HG03025 (cell line): ENCODE measurements around the gene GPR146.

Experiments used
- ATAC-seq: cut with Tn5 transposase; IDR thresholded peaks from one replicate; pipeline ENCODE4 v1.9.1; 2021; ENCODE audit warnings: mild to moderate bottlenecking, moderate library complexity; ENCODE audit not compliant: unreplicated experiment, low FRiP score

GPR146 gene

DNA sequence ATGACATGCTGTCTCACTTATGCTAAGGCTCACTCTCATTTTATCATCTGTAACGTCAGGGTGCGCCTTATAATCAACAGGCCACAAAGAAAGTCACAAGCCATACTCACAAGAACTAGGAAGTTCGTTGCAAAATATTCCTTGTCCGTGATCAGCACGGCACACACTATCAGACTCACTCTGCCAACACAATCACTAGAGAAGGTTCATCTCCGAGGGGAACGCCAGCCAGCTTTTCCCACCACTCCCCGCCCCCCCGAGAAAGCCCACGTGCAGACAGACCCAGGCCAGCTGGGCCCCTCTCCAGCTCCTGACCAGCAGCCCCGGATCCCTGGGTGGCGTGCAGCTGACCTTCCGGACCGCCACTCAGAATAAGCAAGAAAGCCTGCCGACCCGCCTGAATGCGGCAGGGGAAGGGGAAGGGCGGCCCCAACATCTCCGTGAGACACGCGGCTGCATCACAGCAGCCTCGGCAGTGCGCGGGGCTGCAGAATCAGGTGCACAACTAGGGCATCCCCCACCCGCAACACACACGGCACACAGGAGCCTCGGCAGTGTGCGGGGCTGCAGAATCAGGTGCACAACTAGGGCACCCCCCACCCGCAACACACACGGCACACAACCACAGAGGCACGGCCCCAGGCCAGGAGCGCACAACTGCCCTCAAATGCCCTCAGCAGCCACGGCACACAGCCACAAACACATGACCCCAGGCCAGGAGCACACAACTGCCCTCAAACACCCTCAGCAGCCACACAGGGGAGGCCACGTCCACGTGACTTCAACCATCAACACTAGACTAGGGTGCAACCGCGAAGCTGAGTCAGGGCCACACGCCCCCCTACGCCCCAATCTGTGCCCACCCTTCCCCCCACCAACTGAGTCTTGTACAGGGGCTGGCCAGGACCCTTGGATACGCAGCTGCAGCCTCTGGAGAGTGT is 2.5 kb upstream of the GPR146 start:
- ATAC-seq = no peak

- no peak for ATAC-seq
Measured at GRCh38 chr7:1042492-1042833, 1.9 kb upstream of the GPR146 start.

GRCh38 chr7:1043552-1044188 is 676 bp upstream of the GPR146 start:
- ATAC-seq = no peak

- no peak for ATAC-seq
Measured at GRCh38 chr7:1045069-1046063, 1.0 kb downstream of the GPR146 start.

DNA sequence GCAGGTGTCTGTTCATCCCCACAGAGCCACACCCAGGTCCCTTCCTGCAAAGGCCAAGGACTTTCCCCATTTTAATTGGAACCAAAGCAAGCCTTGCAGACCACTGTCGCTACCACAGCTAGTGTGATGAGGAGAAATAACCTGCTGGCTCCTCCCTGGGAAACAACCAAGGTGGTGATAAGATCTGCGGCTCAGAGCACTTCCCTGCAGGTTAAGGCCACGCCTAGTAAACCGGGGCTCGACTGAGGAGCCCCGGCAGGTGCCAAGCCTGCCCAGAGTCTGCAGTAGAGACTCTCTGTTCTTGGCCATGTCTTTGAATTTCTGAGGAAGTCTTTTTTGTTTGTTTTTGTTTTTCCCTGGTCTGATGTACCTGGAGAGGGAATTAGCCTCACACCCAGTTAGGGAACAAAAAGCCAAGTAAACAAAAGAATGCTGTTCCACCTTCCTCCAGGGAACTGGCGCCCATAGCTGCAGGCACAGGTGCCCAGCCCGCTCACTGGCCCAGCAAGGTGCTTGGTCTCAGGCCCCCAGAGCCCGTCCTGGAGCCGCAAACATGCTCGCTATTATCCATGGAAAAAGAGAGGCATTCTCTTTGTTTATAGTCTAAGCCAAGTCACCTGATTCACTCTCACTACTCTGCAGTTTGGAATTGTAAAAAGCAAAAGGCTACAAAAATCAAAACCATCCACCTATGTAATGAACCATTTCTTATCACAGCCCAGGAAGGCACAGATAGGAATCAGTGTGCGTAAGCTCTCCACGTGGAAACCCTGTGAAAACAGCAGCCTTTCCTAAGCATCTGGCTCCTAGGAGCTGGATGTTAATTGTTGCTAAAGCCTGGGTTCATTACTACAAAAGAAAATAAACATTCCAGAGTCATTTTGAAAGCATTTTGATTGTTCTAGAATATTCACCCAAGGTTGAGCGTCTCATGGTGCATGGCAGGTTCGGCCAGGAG is 2.7 kb downstream of the GPR146 start:
- no peak for ATAC-seq

DNA sequence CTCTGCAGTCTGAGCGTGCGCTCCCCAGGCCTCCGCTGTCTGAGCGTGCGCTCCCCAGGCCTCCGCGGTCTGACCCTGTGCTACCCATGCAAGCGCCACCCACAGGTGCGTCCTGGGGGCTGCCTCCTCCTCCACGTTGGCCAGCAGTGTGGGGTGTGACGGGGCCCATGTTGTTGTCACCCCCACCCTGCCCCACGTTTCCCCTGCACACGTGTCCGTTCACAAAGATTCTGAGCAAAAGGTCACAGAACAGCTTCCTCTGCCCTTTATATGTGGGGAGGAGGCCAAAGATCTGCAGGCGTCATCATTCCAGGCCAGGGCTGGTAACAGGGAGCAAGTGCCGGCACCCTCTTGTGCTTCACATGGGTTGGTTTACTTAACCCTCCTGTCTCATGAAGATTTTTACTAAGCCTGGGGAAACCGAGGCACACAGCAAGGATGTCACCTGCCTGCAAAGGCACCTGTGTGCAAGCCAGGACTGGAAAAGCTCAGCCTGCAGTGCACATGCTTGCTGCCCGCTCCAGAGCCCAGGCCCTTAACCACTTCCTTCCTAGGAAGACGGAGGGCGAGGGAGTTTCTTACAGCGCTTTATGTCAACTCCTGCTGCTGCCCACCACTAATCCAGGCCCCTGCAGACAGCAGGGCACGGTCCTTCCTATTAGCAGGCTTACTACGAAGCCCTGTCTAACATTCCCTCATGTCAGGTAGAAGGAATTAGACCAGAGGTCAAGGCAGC is 4.8 kb downstream of the GPR146 start:
- ATAC-seq = no peak

DNA sequence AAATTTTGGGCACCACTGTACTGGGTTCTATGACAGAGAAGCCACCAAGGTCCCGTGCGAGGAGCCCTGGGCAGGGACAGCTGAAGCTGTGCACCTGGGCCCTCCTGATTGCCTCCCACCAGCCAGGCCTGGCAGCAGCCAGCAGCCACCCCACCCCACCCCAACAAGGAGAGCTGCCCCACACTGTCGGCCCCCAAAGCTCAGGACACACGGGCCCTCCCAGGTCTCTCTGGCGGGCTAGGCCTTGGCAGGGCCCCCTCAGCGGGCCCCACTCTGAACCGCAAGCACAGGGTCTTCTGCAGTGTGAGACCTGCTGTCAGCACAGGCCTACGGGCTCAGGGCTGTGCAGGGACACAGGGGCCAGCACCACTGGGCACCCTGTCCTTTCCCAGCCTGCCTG is 5.5 kb downstream of the GPR146 start:
- ATAC-seq = no peak

DNA sequence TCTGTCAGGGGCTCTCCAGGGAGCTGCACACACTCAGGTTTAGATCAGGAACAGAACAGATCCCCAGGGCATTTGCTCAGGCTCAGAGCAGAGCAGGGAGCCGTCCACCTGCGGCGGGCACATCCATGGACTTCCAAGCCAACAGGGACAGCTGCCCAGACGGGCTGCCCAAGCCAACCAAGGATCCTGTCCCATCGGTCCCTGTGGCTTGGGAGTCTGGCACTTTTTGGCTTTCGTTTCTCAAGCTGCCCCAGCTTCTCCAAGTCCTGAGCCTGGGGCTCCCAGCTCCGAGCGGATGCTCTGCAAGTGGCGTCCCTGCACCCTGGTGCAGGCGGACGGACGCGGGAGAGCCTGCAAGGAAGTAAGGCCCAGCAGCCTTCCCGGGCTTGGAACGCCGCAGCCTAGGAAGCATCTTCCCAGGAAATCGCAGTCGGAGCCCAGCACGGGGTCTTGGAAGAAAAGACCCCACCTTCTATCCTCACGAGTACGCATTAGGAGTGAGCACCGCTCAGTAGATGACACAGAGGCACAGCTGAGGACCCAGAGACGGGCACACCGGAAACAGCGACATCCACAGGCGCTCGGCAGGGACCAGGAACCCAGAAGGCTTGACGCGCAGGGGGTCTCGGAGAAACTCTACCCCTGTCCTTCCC is 6.0 kb downstream of the GPR146 start:
- ATAC-seq = no peak

DNA sequence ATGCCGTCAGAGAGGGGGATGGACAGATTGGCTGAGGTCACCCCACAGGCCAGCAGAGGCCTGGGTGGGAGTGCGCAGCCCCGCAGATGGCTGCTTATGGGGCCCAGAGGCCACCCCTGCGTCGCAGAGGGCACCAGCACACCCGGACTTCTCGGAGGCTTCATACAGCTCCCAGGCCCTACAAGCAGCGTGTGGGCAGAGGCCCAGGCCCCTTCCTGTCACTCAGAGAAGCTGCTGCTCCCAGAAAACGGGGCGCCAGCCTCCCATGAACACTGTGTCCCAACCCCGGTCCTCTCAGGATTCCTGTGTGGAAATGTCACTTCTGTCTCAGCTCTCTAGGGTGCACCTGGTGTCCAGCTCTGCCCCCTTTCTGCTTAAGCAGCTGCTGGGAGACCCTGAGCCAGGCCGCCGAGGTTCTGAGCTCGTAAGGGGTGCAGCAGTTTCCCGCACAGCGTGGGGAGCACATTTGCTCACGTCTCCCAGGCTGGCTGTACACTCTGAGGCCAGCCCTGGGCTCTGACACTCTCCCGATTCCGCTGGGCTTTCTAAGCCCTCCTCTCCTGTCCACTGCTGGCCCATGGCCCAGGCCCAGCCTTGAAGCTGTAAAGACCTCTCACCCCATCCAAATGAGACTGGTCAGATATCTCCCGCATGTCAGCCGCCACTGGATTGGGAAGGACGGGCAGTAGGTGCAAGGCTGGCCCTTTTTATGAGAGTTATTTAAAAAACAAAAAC is 6.8 kb downstream of the GPR146 start:
- ATAC-seq = no peak

- no peak for ATAC-seq
Measured at GRCh38 chr7:1052031-1052818, 7.9 kb downstream of the GPR146 start.

GRCh38 chr7:1053002-1053411 is 8.7 kb downstream of the GPR146 start:
- ATAC-seq = no peak

DNA sequence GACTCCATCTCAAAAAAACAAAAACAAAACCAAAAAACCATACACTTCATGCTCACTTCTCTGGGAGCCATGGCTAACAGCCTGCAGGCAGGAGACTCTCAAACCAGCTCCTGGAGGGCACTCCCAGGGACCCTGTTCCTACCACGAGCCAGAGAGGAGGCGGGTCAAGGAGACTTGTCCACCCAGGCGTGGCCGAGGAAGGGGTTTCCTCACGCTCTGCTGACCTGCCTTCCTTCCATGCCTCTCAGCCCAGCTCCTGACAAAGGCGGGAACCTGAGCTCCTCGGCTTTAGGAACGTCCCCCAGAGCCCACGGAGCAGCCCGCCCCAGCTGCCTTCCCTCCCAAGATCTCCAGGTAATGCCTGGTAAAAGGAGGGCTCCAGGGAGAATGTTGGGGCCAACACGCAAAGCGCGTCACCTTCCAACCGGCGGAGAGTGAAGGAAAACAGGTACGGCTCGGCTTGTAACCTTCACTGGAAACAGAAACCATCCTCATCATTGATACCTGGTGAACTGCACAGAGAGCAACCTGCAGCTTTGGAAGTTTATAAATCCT is 9.5 kb downstream of the GPR146 start:
- no peak for ATAC-seq

DNA sequence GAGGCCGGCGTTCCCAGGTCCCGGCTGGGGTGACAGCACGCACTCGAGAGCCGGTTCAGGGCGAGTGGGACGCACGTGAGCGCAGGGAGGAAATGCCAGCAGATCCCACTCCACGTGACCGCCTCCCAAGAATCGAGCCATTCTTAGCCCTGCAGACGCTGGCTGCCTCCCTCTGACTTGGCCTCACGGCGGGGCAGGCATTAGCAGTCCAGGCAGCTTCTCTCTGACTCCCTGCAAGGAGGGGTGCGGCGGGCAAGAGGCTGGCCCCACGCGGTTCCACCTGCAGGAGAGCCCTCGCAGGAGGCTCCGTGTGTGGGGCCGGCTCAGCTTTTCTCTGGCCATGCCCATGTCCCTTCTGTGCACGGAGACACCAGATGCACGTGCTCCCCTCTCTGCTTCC is 10.1 kb downstream of the GPR146 start:
- no peak for ATAC-seq

DNA sequence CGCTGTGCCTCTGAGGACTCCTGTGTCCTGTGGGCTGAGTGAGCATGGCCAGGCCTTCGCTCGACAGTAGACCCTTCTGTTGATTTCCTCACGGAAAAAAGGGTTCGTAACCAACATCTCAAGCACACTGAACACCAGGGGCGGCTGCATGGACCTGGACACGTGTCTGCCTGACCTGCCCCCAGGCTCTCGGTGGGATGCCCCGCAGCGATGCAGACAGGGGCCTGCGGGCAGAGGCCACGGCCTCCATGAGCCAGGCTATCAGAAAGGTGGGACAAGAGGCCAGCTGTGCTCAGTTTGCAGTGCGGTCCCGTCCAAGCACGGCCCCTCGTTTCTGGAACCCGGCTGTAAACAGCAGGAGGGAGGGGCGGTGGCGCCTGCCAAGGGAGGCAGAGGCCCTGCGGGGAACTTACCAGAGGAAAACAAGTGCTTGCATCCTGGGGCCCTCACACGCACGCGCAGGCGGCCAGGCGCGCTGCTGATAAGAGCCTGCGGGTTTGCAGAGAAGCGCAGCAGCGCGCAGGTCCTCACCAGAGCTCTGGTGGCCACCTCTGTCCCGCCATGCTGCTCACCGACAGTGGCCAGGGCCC is 10.6 kb downstream of the GPR146 start:
- no peak for ATAC-seq

- no peak for ATAC-seq
Measured at GRCh38 chr7:1055491-1055955, 11.2 kb downstream of the GPR146 start.
